ENCODE data around the gene LILRB4.
"Not testable (repeated sequence)": the region's sequence is repeated elsewhere in the genome, so short reads cannot be mapped to it uniquely, and the experiment has no call there.

LILRB4 gene

DNA sequence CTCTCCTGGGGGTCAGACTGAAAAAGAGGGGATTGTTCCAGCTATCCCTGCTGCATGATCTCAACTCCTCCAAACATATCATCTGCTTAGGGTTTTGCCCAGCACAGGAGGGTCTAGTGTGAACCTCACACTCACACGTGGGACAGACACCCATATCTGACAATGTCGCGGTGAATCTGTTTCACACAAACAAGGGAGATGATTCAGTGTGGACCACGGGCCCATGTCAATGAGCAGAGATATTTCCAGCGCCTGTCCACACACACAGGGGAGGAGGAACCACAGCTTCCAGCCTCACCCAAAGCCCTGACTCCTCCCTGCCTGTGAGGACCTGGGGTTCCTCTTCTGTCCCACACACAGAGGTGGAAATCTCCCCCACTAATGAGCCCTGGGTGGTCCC lies 31.9 kb downstream of the LILRB4 start:
- H3K27me3 ChIP-seq (replicated peaks; ENCODE audit: control insufficient read depth, insufficient read depth, low read length), result no peaks in the 10 kb centered on the region; the same call in 1 of the 2 replicates
- TF ChIP-seq, protein P1, sequence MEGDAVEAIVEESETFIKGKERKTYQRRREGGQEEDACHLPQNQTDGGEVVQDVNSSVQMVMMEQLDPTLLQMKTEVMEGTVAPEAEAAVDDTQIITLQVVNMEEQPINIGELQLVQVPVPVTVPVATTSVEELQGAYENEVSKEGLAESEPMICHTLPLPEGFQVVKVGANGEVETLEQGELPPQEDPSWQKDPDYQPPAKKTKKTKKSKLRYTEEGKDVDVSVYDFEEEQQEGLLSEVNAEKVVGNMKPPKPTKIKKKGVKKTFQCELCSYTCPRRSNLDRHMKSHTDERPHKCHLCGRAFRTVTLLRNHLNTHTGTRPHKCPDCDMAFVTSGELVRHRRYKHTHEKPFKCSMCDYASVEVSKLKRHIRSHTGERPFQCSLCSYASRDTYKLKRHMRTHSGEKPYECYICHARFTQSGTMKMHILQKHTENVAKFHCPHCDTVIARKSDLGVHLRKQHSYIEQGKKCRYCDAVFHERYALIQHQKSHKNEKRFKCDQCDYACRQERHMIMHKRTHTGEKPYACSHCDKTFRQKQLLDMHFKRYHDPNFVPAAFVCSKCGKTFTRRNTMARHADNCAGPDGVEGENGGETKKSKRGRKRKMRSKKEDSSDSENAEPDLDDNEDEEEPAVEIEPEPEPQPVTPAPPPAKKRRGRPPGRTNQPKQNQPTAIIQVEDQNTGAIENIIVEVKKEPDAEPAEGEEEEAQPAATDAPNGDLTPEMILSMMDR (IDR thresholded peaks at IDR 0.05; ENCODE audit: insufficient read depth, low read length, poor library complexity, severe bottlenecking), result no peak
- H3K4me3 ChIP-seq (replicated peaks; ENCODE audit: low read depth, low read length), result no peak overlapping the region
- no peaks in the 10 kb centered on the region for H3K36me3 ChIP-seq (ENCODE audit: control insufficient read depth, insufficient read depth, low read length)
- no peak for DNase-seq (ENCODE audit: extremely low read depth, insufficient read length)

DNA sequence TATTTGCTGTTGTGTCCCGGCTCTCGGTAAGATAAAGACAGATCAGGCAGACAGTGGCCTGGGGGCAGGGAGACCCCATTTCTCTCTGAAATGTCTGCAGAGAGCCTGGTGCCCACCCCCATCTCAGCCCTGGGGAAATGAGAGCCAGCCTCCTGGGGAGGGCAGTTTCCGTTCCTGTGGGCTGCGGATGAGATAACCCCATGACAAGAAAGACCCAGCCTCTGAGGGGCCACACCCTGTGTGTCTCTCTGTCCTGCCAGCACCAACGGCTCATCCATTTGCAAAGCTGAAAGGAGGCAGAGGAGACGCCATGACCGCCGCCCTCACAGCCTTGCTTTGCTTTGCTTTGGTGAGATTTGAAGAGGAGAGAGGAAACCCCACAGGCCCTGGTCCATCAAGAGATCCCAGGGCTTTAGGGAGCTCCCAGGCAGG lies 33.3 kb downstream of the LILRB4 start:
- no peak for DNase-seq (ENCODE audit: extremely low read depth, insufficient read length)
- TF ChIP-seq, protein P1 (IDR thresholded peaks at IDR 0.05; ENCODE audit: insufficient read depth, low read length, poor library complexity, severe bottlenecking), result no peak
- Histone ChIP-seq H3K27me3 (replicated peaks; ENCODE audit: control insufficient read depth, insufficient read depth, low read length) (no peaks in the 10 kb centered on the region; the same call in 1 of the 2 replicates), H3K4me3 (replicated peaks; ENCODE audit: low read depth, low read length) (no peak overlapping the region), H3K36me3 (ENCODE audit: control insufficient read depth, insufficient read depth, low read length) (no peaks in the 10 kb centered on the region)

- Histone ChIP-seq H3K4me3 (replicated peaks; ENCODE audit: low read depth, low read length) (no peak overlapping the region), H3K36me3 (ENCODE audit: control insufficient read depth, insufficient read depth, low read length) (no peaks in the 10 kb centered on the region), H3K27me3 (replicated peaks; ENCODE audit: control insufficient read depth, insufficient read depth, low read length) (no peaks in the 10 kb centered on the region; the same call in 1 of the 2 replicates)
- DNase-seq (ENCODE audit: extremely low read depth, insufficient read length), result no peak
- TF ChIP-seq, protein P1 (IDR thresholded peaks at IDR 0.05; ENCODE audit: insufficient read depth, low read length, poor library complexity, severe bottlenecking), result no peak
These were observed 34.0 kb downstream of the LILRB4 start for GRCh38 chr19:54696766-54697165.

DNA sequence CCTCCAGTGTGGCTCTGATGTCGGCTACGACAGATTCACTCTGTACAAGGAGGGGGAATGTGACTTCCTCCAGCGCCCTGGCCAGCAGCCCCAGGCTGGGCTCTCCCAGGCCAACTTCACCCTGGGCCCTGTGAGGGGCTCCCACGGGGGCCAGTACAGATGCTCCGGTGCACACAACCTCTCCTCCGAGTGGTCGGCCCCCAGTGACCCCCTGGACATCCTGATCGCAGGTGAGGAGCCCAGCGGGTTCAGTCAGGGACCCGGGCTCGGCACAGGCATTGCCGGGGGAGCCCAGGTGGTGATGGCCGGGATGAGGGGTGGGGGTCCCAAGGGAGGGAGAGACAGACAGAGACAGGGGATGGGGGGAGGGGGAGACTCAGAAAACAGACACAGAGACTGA lies 34.9 kb downstream of the LILRB4 start:
- H3K36me3 ChIP-seq (ENCODE audit: control insufficient read depth, insufficient read depth, low read length); H3K4me3 ChIP-seq (replicated peaks; ENCODE audit: low read depth, low read length); DNase-seq (ENCODE audit: extremely low read depth, insufficient read length); H3K27me3 ChIP-seq (replicated peaks; ENCODE audit: control insufficient read depth, insufficient read depth, low read length): not testable (repeated sequence)

- DNase-seq (ENCODE audit: extremely low read depth, insufficient read length), result no peak
- Histone ChIP-seq H3K4me3 (replicated peaks; ENCODE audit: low read depth, low read length) (no peak overlapping the region), H3K36me3 (ENCODE audit: control insufficient read depth, insufficient read depth, low read length) (no peaks in the 10 kb centered on the region), H3K27me3 (replicated peaks; ENCODE audit: control insufficient read depth, insufficient read depth, low read length) (no peaks in the 10 kb centered on the region; the same call in 1 of the 2 replicates)
- TF ChIP-seq, protein P1 (IDR thresholded peaks at IDR 0.05; ENCODE audit: insufficient read depth, low read length, poor library complexity, severe bottlenecking), result no peak
These were observed 42.1 kb downstream of the LILRB4 start for GRCh38 chr19:54704928-54705327.

DNA sequence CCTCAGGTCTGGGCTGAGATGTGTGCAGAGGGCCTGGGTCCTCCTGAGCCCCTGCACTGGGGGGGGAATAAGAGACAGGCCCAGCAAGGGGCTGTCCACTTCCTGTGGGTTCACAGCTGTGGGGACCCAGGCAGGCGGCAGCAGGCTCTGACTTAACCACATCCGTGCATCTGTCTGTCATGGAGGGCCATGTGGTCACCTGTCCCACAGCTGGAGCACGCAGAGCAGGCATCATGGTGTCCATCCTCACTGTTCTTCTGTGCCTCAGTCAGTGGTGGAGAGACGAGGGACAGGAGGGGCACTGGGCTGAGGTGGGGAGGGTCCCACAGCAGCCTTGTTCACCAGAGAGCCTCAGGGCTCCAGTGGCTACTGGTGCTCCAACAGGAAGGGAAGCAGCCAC lies 45.2 kb downstream of the LILRB4 start:
- no peaks in the 10 kb centered on the region for H3K36me3 ChIP-seq (ENCODE audit: control insufficient read depth, insufficient read depth, low read length)
- peak; percentile 42 for DNase-seq (ENCODE audit: extremely low read depth, insufficient read length)
- H3K4me3 ChIP-seq (replicated peaks; ENCODE audit: low read depth, low read length), result no peak overlapping the region
- TF ChIP-seq, protein P1 (IDR thresholded peaks at IDR 0.05; ENCODE audit: insufficient read depth, low read length, poor library complexity, severe bottlenecking), result no peak
- H3K27me3 ChIP-seq (replicated peaks; ENCODE audit: control insufficient read depth, insufficient read depth, low read length), result no peaks in the 10 kb centered on the region; the same call in 1 of the 2 replicates

Measured in GM06990 (cell line).